Uterus (tissue), 4 donors: ENCODE measurements around the gene DYNLT3. TPM values are rescaled to one million over a fixed set of nuclear protein-coding genes. Genes with fewer than 3 reads are reported as not detected.
A peak's percentile ranks its signal among the peaks of the same experiment; 100 is the strongest.

Experiments
- DNase-seq, 2 donors: peaks; one replicate each; pipeline ENCODE4 v3.0.0-alpha.2; 2019 to 2020
- H3K27ac ChIP-seq, 2 donors: fragments of 200-600 bp; sonication (generic); 1 replicate in 1 of 2; 2 replicates in 1 of 2; pipeline ENCODE4 v1.5.1; 2016 to 2018
- H3K27me3 ChIP-seq, 2 donors: fragments of 200-600 bp; sonication (generic); one replicate each; pipeline ENCODE4 v1.5.1; 2018 to 2019; ENCODE audit warnings: control low read depth in 1 of 2
- H3K36me3 ChIP-seq, 2 donors: fragments of 200-600 bp; sonication (generic); one replicate each; pipeline ENCODE4 v1.5.1; 2019; ENCODE audit warnings: control low read depth in 1 of 2
- H3K4me1 ChIP-seq, 2 donors: fragments of 200-600 bp; sonication (generic); one replicate each; pipeline ENCODE4 v1.5.1; 2018 to 2019; ENCODE audit warnings: control low read depth in 1 of 2
- H3K4me3 ChIP-seq, 2 donors: fragments of 200-600 bp; sonication (generic); 1 replicate in 1 of 2; 2 replicates in 1 of 2; pipeline ENCODE4 v1.5.1; 2018 to 2019; ENCODE audit warnings: mild to moderate bottlenecking in 1 of 2
- H3K9me3 ChIP-seq, 2 donors: fragments of 200-600 bp; sonication (generic); one replicate each; pipeline ENCODE4 v1.5.1; 2019; ENCODE audit warnings: control low read depth in 1 of 2
- CTCF ChIP-seq, 4 experiments: fragments of 200-600 bp in 2 of 4; fragments of 450-650 bp in 2 of 4; sonication (generic) in 2 of 4; IDR thresholded peaks; one replicate each; pipeline ENCODE4 v1.5.1; 2016 to 2019; ENCODE audit warnings: antibody characterized with exemption in 4 of 4, mild to moderate bottlenecking in 2 of 4, moderate library complexity in 1 of 4
- POLR2A ChIP-seq, 2 donors: fragments of 450-650 bp; IDR thresholded peaks; one replicate each; pipeline ENCODE4 v1.6.1; 2016; ENCODE audit warnings: antibody characterized with exemption in 2 of 2, mild to moderate bottlenecking in 1 of 2, moderate library complexity in 1 of 2
- intact Hi-C: fragments of 100-400 bp; cut with DNase I; formaldehyde crosslinking; loops from one replicate; pipeline ENCODE4 v1.15.1; 2023; ENCODE audit warnings: low total_unique reads
- total RNA-seq, 4 donors: library from RNA; depleted of rRNA in 3 of 4; stranded (reverse); fragments of >200 nt in 3 of 4; gene quantifications; one replicate each; pipeline versions ENCODE4 v1.1.0 to v1.2.4, GENCODE V29; 2014 to 2023
- donor health status: DM: yes; HTN: yes; CAD: no.

The DYNLT3 gene, protein sequence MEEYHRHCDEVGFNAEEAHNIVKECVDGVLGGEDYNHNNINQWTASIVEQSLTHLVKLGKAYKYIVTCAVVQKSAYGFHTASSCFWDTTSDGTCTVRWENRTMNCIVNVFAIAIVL
- total RNA-seq, result 10 to 100 TPM; 31.3 to 59.7 (median 46.6) TPM

- no peaks in the 10 kb centered on the region for H3K36me3 ChIP-seq
- H3K27me3 ChIP-seq, result no peaks in the 10 kb centered on the region
- TF ChIP-seq POLR2A (IDR thresholded peaks at IDR 0.05) (peak; percentile 56 to 82), CTCF (IDR thresholded peaks at IDR 0.05) (no peak)
- peak; percentile 73 to 74 for DNase-seq
- peak within 1 kb of the TSS; percentile 71 to 75 for H3K4me3 ChIP-seq
- H3K4me1 ChIP-seq, result no peaks in the 10 kb centered on the region
- peak within 1 kb of the TSS; percentile 84 to 95 for H3K27ac ChIP-seq
- H3K9me3 ChIP-seq, result no peaks in the 10 kb centered on the region
- intact Hi-C loops, result no loop called here
Measured at GRCh38 chrX:37846934-37847732, at the start of gene DYNLT3. TSS of gene DYNLT3 (minus strand) at chrX:37847571. CDS start at chrX:37847510, 61 bp downstream.

DNA sequence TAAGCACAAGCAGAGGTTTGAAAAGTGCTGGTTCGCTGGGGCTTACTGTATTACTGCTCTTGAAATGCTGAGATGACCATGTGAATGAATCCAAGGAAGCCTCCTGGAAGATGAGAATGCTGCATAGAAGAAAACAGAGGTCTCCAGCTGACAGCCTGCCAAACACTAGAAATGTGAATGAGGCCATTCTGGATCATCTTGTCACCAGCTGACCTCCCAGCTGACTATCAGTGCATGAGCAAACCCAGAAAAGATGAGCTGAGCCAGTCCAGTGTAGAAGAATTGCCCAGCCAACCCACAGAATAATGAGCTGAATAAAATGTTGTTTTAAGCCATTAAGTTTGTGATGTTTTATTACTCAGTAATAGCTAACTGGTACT is 49.1 kb upstream of the DYNLT3 start:
- intact Hi-C loops, result no loop called here
- TF ChIP-seq POLR2A (IDR thresholded peaks at IDR 0.05), result no peak
- TF ChIP-seq CTCF (IDR thresholded peaks at IDR 0.05), result no peak
- no peak for DNase-seq

DNA sequence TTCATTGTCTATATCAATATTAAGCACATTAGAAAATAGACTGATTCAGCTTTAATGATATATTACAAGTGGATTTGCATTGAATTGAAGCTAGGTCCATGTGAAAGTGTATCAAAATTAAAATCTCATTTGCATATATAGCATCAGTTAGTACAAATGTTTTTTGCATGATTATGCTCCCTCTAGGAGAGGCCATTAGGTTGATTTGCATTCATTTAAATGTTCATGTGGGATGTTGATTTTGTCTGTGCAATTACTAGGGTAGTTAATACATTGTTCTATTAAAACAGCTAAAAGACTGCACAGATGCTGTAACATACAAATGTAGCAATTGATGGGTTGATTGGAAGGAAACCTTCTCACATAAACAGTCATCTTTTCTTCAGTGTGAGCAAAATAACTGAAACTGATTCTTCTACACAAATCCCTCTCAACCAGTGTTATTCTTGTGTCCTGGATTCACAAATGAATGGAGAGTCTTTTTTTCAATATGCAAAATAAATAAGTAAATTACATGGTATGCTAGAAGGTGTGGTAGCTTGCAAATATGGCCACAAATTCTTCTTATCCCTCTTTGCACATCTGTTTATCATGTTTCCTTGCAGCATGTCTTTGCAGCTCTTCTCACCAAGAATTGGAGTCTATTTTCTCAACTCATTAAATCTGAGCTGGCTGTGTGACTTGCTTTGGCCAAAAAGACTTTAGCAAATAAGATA is 48.6 kb upstream of the DYNLT3 start:
- Histone ChIP-seq H3K4me3 (no peak overlapping the region), H3K27ac (no peak overlapping the region), H3K9me3 (no peaks in the 10 kb centered on the region), H3K27me3 (no peaks in the 10 kb centered on the region), H3K4me1 (no peaks in the 10 kb centered on the region), H3K36me3 (no peaks in the 10 kb centered on the region)
- TF ChIP-seq POLR2A (IDR thresholded peaks at IDR 0.05), result no peak
- no peak for DNase-seq
- intact Hi-C loops, result no loop called here

More for the DNA sequence above, 49.1 kb upstream of the DYNLT3 start:
- Histone ChIP-seq H3K27ac (no peak overlapping the region), H3K36me3 (no peaks in the 10 kb centered on the region), H3K4me1 (no peaks in the 10 kb centered on the region), H3K27me3 (no peaks in the 10 kb centered on the region), H3K4me3 (no peak overlapping the region), H3K9me3 (no peaks in the 10 kb centered on the region)

DNA sequence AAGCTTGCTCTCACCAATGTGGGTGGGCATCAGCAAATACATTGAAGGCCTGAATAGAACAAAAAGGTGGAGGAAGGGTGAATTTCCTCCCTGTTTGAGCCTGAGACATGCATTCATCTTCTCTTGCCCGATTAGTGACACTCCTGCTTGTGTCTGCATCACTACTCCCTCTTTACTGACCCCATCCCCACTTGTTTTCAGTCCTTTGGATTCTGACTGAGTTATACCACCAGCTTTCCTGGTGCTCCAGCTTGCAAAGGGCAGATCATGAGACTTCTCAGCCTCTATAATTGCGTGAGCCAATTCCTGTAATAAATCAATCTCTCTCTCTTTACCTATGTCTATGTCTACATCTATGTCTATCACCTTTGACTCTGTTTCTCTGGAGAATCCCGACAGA is 47.4 kb upstream of the DYNLT3 start:
- intact Hi-C loops, result no loop called here
- no peaks in the 10 kb centered on the region for H3K27me3 ChIP-seq
- no peaks in the 10 kb centered on the region for H3K36me3 ChIP-seq

GRCh38 chrX:37888010-37888409 is 40.6 kb upstream of the DYNLT3 start:
- Histone ChIP-seq H3K4me1 (no peaks in the 10 kb centered on the region), H3K4me3 (no peak overlapping the region), H3K36me3 (no peaks in the 10 kb centered on the region)

More for the DNA sequence above, 47.4 kb upstream of the DYNLT3 start:
- Histone ChIP-seq H3K4me1 (no peaks in the 10 kb centered on the region), H3K9me3 (no peaks in the 10 kb centered on the region), H3K4me3 (no peak overlapping the region), H3K27ac (no peak overlapping the region)
- TF ChIP-seq CTCF (IDR thresholded peaks at IDR 0.05) (no peak), POLR2A (IDR thresholded peaks at IDR 0.05) (no peak)
- DNase-seq, result no peak

More at GRCh38 chrX:37888010-37888409, 40.6 kb upstream of the DYNLT3 start:
- no peaks in the 10 kb centered on the region for H3K9me3 ChIP-seq
- no peak for TF ChIP-seq CTCF (IDR thresholded peaks at IDR 0.05)
- TF ChIP-seq POLR2A (IDR thresholded peaks at IDR 0.05), result no peak
- no peak overlapping the region for H3K27ac ChIP-seq
- intact Hi-C loops, result no loop called here
- DNase-seq, result no peak
- H3K27me3 ChIP-seq, result no peaks in the 10 kb centered on the region
